ENCODE data around the gene NDST3.

DNA sequence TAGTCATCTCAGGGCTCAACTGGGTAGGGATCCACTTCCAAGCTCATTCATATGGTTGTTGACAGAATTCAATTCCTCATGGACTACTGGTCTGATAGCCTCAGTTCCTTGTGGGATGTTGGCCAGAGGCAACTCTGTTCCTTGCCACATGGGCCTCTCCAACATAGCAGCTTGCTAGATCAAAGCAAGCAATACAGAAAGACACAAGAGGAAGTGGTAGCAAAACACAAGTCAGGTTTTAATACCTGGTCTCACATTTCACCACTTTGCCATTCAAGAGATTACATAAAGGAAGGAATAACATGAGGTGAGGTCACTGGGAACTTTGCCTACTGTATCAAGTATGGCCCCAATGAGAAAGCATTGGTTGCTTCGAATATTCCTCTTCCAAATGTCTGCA, 239.4 kb downstream of the NDST3 start:
- TF ChIP-seq CTCF (IDR thresholded peaks at IDR 0.05) (no peak), RNF2 (IDR thresholded peaks at IDR 0.05; ENCODE audit: borderline replicate concordance, low read depth) (no peak), POLR2A (IDR thresholded peaks at IDR 0.05; ENCODE audit: low read length) (no peak), FOXS1 (CRISPR knock-in tag; IDR thresholded peaks at IDR 0.05) (no peak), MAFK (IDR thresholded peaks at IDR 0.05; ENCODE audit: partially characterized antibody) (no peak), PBX3 (IDR thresholded peaks at IDR 0.05) (no peak), SMC3 (IDR thresholded peaks at IDR 0.05) (no peak), PHF8 (IDR thresholded peaks at IDR 0.05; ENCODE audit: borderline replicate concordance, low read depth) (no peak)
- TF ChIP-seq, protein P1, sequence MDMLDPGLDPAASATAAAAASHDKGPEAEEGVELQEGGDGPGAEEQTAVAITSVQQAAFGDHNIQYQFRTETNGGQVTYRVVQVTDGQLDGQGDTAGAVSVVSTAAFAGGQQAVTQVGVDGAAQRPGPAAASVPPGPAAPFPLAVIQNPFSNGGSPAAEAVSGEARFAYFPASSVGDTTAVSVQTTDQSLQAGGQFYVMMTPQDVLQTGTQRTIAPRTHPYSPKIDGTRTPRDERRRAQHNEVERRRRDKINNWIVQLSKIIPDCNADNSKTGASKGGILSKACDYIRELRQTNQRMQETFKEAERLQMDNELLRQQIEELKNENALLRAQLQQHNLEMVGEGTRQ (IDR thresholded peaks at IDR 0.05), result no peak

Measured in A549 (cell line).